HG03175 (cell line): ENCODE data around the gene PTPRQ.

Experiments used
- ATAC-seq: cut with Tn5 transposase; IDR thresholded peaks from one replicate; pipeline ENCODE4 v1.9.1; 2021; ENCODE audit warnings: mild to moderate bottlenecking, moderate library complexity; ENCODE audit not compliant: unreplicated experiment

PTPRQ gene

DNA sequence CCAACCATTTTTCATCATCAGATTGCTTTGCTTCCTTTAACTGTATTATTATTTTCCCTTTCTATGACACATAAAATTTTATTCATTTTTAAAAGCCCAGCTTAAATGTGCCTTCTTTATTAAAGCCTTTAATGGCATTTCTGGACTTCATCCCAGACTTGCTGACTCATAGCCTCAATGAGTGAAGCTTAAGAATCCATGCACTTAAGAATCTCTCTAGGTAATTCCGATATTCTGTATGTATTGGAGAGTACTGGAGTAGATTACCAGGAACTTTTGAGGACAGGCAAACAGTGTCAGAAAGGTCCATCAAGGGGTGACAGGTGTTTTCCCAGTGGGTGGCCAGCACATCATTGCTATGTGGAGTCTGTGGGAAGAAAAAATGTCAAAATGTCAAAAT is 107.9 kb downstream of the PTPRQ start:
- ATAC-seq = no peak

DNA sequence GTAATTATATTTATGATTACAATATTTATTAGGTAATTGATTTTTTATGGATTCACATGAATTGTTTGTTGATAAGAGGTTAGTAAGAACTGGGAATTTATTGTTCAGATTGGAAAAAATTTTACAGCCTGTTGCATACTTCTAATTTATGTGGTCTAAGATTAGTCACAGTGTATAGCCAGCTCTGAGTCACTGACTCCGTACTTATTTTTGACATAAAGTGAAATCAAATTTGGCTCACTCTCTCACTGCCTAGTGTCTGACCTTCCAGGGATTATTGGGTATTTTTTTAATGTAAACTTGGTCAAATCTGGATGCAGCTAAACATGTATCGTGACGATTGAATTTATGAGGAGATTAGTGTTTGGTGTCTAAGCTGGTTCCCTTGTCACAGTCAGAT is 109.3 kb downstream of the PTPRQ start:
- no peak for ATAC-seq

DNA sequence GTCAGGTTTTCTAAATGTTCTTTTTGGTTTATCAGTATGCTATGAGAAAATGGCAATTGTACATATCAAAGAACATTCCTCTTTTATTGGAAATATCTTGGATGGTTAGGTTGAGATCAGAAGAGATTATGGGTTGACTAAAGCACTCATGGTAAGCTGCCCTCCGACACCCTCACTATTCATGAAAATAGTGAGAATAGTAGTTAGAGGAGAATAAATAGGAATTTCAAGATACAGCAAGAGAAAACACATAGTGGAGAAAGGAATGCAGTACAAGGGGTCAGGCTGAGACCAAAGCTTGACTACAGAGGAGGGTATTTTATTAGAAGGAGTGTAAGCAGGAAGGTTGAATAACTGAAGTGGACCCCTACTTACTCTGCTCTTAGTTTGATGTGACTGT is 112.5 kb downstream of the PTPRQ start:
- no peak for ATAC-seq

DNA sequence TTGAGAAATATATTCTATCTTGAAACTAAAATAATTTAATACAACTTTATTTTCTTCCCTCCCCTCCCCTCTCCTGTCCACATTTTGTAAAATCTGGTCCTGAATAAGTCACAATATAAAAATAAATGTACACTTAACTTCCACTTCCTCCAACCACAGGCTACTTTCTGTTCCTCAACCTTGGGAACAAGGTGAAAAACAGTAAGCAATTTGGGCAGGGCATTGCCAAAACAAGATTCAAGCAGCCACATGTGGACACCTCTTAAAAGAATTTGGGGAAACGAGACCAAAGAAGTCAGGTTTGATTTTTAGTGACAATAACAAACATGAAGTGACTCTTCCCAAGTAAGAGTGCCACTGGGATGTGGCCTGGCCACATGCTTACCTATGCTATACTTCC is 115.7 kb downstream of the PTPRQ start:
- no peak for ATAC-seq

DNA sequence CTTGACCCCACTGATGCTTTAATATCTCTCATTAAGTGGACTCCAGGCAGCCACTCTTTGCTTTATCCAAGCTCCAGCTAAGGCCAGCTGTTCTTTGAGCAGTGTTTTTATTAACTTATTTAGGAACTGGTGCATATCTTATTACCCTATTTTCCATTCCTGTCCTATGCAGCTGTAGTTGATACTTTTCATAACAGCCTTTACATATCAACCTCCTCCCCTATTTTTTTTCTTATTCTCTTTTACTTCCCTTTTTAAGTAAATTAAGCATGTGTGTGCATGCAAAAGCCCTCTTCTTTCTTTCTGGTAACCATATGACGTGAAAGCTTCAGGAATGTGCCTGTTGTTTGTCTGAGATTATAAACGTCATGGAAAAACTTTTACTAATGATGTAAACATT is 121.2 kb downstream of the PTPRQ start:
- ATAC-seq = no peak

DNA sequence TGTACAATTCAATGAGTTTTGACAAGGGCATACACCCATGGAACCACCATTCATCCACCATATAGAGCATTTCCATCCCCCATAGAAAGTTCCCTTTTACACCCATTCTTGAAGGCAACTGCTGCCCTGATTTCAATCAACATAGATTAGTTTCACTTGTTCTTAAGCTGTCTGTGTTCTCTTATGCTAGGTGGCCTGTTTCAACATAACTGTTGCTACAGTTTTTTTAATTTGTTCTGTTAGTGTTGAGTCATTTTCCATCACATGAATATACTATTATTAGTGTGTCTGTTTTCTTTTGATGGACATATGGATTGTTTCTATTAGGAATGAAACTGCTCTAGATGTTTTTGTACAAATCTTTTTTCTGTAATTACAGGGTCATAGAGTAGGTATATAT is 123.4 kb downstream of the PTPRQ start:
- ATAC-seq = no peak

DNA sequence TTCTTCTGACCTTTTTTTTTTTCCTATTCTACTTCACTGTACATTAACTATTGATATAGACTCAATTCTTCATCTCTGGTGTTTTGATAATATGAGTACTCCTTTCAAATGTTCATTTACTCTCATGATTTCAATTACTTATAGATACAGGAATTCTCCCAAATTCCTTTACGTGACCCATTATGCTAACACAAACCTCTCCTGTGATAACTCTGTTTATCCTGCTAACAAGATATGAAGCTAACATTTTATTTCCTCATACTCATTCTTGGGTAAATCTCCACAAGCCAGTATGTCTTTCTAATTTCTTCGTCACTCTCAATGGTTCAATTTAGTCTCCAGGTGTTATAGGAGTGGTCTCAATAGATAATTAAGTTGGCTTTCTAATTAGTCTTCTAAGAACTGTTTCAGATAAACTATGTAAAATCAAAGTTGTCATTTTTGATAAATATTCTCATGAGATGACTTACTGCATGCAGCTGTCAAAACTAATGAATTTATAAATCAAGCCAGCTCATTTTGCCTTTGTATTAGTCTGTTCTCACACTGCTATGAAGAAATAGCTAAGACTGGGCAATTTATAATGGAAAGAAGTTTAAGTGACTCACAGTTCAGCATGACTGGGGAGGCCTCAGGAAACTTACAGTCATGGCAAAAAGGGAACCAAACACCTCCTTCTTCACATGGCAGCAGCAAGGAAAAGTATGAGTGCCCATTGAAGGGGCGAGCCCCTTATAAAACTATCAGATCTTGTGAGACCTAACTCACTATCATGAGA is 132.8 kb downstream of the PTPRQ start:
- no peak for ATAC-seq

DNA sequence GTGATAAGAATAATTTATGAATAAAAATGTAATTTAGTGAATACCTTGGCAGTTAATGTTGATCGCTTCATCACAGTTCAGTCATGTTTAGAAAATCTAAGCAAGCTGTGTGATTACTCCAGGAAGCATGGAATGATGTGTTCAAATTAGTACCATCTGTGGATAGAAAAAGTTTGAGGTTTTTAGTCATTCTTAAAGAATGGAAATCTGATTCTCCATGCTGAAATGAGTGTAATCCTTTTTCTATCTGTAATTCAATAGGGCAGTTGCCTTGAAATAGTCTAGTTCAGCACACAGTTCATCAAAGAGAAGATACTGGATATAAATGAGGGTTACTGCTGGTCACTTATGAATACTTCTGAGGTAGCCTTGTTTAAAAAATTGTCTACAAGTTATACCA is 136.2 kb downstream of the PTPRQ start:
- ATAC-seq = no peak

DNA sequence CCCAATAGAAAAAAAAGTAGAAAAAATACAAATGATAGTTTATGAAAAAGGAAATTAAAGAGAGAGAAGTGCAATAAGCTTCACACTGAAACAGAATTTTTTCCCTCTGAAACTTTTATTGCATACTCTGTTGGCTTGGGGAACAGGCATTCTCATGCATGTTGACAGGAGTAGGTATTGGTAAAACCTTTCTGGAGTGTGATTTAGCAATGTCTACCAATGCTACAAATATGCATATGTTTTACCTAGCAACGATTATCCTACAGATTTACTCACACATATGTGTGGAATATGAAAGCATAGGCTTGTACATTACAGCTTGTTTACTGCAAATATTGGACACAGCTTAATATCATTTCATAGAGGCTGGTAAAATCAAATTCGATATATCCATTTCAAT is 137.7 kb downstream of the PTPRQ start:
- no peak for ATAC-seq

DNA sequence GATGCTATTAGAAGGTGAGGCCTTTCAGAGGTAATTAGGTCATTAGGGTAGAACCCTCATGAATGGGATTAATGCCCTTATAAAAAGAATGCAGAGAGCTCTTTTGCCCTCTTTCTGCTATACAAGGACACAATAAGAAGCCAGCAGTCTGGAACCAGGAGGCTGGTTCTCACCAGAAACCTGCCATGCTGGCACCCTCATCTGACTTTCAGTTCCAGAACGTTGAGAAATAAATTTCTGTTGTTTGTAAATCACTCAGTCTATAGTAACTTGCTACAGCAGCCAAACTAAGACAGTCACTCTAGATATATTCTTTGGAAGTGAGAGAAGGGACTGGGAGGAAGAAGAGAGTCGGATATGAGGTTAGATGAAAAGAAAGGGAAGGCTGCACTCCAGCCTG is 138.4 kb downstream of the PTPRQ start:
- no peak for ATAC-seq

DNA sequence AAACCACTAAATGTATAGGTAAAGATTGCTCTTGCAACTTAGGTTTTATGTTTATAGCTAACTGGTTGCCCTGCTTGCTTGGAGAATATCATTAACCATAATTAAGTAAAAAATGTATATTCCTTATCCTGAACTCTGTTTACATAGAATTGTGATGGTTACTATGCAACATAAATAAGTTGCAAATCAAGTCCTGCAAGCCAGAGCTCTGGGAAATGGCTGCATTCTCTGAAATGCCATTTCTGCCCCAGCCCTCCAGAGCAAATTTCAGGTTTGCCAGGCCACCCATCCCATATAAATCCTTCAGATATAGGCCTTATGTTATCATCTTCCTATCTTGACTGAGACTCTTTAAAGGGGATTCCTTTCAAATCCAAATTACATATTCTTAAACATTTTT is 145.0 kb downstream of the PTPRQ start:
- no peak for ATAC-seq

DNA sequence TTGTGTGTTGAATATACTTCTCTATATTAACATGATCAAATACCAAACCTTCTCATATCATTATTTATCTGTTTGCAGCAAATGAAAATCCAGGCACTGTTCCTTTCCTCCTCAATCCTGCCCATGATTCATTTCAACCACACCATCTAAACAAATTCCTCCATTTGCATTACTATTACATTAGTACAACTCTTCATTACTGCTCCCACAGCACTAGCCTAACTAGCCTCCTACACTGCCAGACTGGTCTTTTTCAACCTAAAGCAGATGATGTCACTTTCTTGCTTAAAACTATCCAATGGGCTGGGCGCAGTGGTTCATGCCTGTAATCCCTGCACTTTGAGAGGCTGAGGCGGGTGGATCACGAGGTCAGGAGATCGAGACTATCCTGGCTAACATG is 146.1 kb downstream of the PTPRQ start:
- ATAC-seq = no peak

DNA sequence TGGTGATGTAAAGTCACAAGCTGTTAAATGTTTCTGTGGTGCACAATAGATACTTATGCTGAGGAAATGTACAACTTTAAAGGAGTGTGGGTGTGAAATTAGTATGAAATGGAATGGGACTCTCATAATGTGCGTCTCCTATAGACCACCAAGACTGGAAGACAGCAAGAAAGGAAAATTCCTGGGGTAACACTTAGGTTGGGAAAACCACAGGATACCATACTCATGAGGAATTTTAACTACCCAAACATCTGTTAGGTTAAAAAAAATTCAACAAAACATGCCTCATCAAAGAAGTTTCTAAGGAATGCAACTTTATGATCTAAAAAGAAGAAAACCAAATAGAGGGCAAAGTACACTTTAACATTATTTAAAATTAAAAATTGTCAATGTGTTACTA is 149.7 kb downstream of the PTPRQ start:
- ATAC-seq = no peak

DNA sequence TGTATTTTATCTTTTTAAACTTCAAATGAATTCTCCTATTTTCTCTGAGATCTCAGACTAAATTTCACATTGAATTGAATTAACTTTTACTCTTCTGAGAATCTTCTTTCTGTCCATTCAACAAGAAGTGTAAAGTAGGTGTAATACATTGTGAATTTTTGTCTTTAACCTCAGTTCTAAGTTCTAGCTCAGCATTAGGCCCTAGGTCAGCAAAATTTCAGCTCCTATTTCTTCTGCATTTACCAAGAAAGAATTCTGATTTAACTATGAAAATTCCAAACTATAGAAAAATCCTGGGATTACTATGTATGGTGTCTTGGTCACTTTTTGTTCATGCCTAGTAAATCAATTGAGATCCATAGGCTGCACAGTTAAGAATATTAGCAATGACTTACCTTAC is 152.5 kb downstream of the PTPRQ start:
- no peak for ATAC-seq

DNA sequence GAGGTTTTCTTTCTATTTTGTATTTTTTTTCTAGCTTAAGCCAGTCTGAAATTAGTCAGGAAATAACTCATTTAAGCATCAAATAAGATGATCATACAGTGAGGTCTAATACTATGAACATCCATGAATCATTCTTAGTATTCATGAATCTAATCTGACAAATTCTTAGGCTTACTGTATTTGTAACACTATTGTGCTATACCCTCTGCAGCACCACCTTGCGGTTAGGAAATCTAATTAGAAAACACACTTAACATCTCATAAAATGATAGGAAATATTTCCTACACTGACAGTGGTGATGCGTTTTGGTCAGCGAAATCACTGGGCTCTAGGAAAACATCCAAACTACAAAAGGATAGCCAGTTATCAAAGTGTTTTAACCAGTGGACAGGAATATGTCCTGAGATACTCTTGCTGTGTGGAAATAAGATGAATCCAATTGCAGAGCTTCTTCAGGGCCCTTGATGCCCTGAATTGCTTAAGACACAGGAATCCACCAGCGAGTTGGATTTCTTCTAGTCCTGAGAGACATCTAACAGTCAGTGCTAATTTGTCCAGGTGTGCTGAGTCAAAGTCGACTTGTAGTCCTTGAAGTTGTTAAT is 154.1 kb downstream of the PTPRQ start:
- ATAC-seq = no peak

DNA sequence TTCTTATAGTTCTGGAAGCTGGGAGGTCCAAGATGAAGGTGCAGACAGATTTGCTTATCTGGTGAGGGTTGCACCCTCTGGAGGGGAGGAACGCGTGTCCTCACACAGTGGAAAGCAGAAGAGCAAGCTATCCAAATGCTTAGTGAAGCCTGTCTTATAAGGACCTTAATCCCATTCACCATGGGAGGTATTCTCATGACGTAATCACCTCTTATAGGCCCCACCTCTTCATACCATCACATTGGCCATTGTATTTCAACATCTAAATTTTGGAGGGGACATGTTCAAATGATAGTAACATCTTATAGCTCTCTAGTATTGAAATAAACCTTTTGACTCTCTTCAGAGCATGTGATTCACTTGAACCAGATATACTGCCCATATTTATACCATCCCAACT is 158.4 kb downstream of the PTPRQ start:
- no peak for ATAC-seq

DNA sequence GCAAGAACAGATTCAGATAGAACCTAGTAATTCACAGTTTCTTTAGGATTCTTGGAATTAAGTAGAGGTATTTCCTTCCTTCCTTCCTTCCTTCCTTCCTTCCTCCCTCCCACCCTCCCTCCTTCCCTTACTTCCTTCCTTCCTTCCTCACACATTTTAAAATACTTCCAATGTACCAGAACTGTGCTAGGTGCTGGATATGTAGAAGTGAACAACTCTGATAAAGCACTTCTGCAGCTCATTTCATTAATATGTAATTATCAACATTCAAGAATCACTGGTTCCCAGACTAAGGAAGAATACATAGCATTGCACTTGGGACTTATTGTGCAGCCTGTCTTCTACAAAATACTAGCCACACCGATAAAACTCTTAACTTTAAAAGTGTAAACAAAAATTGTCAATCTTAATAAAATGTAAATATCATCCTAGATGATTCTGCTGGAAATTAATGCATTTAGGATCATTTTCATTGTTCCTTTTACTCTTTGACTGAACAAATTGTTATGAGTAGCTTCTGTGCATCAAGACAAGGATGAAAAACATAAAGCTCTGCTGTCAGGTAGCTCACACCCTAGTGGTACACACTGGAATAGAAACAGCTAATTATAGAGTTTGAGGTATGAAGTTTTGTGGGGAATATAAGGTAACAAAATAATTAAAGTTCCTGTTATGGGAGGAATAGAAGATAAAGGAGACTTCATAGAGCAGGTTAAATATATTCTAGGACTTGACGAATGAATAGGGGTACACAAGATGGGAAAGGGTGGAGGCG is 163.5 kb downstream of the PTPRQ start:
- peak; percentile 45 for ATAC-seq

DNA sequence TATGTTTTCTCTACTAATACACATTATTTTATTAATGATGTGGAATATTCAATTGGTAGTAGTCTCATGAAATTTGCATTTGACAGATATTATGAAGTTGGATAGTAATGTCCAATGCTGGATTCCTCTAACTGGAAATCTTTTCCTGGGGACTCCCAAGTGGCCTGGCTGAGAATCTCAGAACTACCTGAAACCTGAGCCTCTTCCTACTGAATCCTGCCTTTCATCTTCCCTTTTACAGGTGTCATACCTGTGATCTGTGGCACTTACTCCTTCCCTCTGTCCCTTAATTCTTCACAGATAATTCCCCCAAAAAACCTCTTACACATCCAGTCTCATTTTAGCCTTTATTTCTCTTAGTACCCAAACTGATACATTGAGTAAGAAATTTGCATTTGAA is 173.7 kb downstream of the PTPRQ start:
- no peak for ATAC-seq

DNA sequence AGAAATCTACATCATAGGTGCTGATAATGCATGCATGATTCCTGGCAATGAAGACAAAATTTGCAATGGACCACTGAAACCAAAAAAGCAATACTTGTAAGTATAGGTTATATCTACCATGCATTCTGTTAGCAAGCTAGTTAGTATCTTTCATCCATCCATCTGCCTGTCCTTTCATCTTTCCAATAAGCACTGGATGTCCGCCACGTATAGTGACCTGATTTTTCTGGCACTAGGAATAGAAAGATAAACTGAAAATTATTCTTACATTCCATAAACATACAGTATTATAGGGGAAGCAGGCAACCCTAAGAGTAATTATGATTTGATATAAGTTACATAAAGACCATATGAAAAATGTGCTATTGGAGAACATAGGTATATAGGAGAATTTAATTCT is 176.2 kb downstream of the PTPRQ start:
- no peak for ATAC-seq

DNA sequence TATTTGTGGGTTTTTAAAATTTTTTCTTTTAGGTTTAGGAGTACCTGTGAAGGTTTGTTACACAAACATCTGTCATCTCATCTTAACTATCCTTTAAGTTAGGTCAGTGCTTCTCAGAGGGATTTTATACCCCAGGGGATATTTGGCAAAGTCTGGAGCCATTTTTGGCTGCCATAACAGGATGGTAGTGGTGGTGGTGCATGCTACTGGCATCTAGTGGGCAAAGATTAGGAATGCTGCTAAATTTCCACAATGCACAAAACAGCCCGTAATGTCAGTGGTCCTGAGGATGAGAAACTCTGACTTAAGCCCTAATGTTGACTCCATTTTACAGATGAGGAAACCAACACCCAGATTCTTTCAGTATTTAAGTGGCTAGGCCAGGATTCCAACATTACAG is 178.2 kb downstream of the PTPRQ start:
- ATAC-seq = no peak

DNA sequence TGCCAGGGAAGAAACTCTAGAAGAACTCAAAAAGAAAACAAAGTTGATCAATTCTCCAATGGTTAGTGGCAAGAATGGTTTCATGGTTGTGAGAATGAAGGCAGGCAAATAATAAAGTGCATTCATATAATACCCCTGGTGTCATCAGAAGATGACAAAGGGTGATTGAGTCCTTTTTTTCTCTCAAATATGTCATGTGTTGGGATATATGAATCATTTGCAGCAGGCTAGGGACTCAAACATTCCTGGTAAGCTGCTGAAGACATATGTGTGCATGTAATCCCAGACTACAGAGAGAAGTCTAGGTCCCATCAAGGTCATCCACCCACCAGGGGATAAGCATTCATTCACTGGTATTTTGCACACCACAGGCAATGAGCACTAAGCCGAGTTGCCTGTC is 181.0 kb downstream of the PTPRQ start:
- no peak for ATAC-seq

DNA sequence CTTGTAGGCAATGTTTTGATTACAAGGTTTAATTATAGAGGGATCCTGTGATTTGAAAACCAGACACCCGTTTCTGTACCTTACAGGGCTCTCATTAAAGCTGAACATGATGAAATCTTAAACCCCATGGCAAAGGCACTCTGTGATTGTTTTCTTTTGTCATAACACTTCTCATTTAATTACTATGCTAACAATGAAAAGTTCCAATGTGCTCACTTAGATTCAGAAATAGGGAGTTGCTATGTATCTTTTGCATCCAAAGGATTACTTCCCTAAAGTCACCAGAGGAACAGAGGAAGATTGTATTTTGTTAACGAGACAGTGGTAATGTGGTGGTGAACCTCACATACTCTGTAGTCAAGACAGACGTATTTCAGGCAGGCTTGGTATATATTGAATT is 181.9 kb downstream of the PTPRQ start:
- no peak for ATAC-seq
